HL-60 (cell line): ENCODE results near the gene DIP2C.

ENCODE experiments used
- DNase-seq, 2 experiments: peaks; one replicate each; pipeline ENCODE4 v3.0.0-alpha.2; 2010 to 2020; ENCODE audit warnings: low read depth in 1 of 2, low spot score in 1 of 2
- H3K27ac ChIP-seq: fragments of 250-450 bp; sonication (Bioruptor Pico); replicated peaks from 2 replicates; pipeline ENCODE4 v1.5.1; 2020; ENCODE audit warnings: mild to moderate bottlenecking, moderate library complexity
- H3K27me3 ChIP-seq: fragments of 250-450 bp; sonication (Bioruptor Pico); 2 replicates; pipeline ENCODE4 v1.5.1; 2021; ENCODE audit warnings: mild to moderate bottlenecking, moderate library complexity; ENCODE audit not compliant: insufficient read depth, poor library complexity, severe bottlenecking
- H3K4me3 ChIP-seq: replicated peaks from 2 replicates; pipeline ENCODE4 v1.5.1; 2011; ENCODE audit warnings: mild to moderate bottlenecking, control low read depth, low read length; ENCODE audit not compliant: insufficient read depth
- GABPA ChIP-seq: IDR thresholded peaks from 2 replicates; pipeline ENCODE4 v1.6.1; 2012; ENCODE audit warnings: low read depth
- POLR2AphosphoS5 ChIP-seq: IDR thresholded peaks from 2 replicates; pipeline ENCODE4 v1.6.1; 2012; ENCODE audit warnings: low read depth
- REST ChIP-seq: IDR thresholded peaks from 2 replicates; pipeline ENCODE4 v1.6.1; 2012; ENCODE audit warnings: low read depth; ENCODE audit not compliant: insufficient replicate concordance
- SPI1 ChIP-seq: IDR thresholded peaks from 2 replicates; pipeline ENCODE4 v1.6.1; 2012; ENCODE audit warnings: low read depth, mild to moderate bottlenecking, borderline replicate concordance
- TF ChIP-seq, protein P1 (sequence below): IDR thresholded peaks from one replicate; pipeline ENCODE4 v1.5.1; 2011; ENCODE audit warnings: low read length, control low read depth, inconsistent platforms; ENCODE audit not compliant: insufficient read depth

DIP2C gene

DNA sequence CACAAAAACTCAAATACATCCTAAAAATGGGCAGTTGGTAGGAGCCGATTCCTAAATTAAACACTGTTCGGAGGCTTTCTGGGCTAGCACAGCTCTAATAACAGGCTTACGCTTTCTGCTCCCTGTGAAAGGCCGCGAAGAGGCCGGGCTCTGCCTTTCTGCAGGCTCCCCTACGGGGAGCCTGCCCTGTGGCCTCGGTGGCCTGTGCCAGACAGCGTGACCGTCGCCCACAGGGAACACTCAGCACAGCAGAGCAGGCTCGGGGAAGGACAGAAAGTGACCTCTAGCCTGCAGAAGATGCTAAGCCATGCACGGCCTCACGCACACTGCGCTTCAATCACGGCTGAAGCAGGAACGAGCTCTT is 64.2 kb downstream of the DIP2C start:
- no peak overlapping the region for H3K27ac ChIP-seq
- DNase-seq: no peak
- TF ChIP-seq GABPA (no peak), SPI1 (no peak), POLR2AphosphoS5 (no peak), REST (no peak)
- TF ChIP-seq, protein P1, sequence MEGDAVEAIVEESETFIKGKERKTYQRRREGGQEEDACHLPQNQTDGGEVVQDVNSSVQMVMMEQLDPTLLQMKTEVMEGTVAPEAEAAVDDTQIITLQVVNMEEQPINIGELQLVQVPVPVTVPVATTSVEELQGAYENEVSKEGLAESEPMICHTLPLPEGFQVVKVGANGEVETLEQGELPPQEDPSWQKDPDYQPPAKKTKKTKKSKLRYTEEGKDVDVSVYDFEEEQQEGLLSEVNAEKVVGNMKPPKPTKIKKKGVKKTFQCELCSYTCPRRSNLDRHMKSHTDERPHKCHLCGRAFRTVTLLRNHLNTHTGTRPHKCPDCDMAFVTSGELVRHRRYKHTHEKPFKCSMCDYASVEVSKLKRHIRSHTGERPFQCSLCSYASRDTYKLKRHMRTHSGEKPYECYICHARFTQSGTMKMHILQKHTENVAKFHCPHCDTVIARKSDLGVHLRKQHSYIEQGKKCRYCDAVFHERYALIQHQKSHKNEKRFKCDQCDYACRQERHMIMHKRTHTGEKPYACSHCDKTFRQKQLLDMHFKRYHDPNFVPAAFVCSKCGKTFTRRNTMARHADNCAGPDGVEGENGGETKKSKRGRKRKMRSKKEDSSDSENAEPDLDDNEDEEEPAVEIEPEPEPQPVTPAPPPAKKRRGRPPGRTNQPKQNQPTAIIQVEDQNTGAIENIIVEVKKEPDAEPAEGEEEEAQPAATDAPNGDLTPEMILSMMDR: no peak
- no peak overlapping the region for H3K4me3 ChIP-seq
- H3K27me3 ChIP-seq: no peaks in the 10 kb centered on the region

GRCh38 chr10:624605-625332 is 64.7 kb downstream of the DIP2C start:
- H3K27me3 ChIP-seq: no peaks in the 10 kb centered on the region
- DNase-seq: no peak
- H3K27ac ChIP-seq: no peak overlapping the region
- TF ChIP-seq REST (no peak), SPI1 (no peak), GABPA (no peak), POLR2AphosphoS5 (no peak)
- TF ChIP-seq, protein P1: no peak
- H3K4me3 ChIP-seq: no peak overlapping the region

DNA sequence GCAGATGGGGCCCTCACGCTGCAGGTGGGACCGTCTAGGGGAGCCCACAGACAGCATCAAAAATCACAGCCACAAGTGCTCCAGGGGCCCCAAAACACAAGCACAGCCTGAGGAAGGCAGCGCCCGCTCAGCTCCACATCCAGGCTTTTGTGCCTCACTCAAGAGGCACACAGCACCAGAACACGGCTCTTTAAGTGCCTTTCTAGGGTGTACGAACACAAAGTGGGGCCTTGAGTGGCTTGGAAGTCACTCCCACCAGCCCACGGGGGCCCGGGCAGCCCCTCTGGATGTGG is 65.2 kb downstream of the DIP2C start:
- no peak overlapping the region for H3K27ac ChIP-seq
- no peak overlapping the region for H3K4me3 ChIP-seq
- H3K27me3 ChIP-seq: no peaks in the 10 kb centered on the region
- DNase-seq: no peak
- TF ChIP-seq POLR2AphosphoS5: no peak
- TF ChIP-seq REST: no peak
- TF ChIP-seq GABPA: no peak
